NB4 (cell line): ENCODE data around the gene PRR33.
"Not testable (repeated sequence)": the region's sequence is repeated elsewhere in the genome, so short reads cannot be mapped to it uniquely, and the experiment has no call there.

Source experiments
- DNase-seq: peaks from one replicate; pipeline ENCODE4 v3.0.0; 2010; ENCODE audit warnings: low read depth
- H3K4me3 ChIP-seq: one replicate; pipeline ENCODE4 v1.5.1; 2011; ENCODE audit warnings: mild to moderate bottlenecking, low read depth, low read length, moderate library complexity
- MYC ChIP-seq: IDR thresholded peaks from 2 replicates; pipeline ENCODE4 v1.6.1; 2011; ENCODE audit warnings: low read depth, low read length
- POLR2A ChIP-seq: IDR thresholded peaks from 2 replicates; pipeline ENCODE4 v1.6.1; 2011; ENCODE audit warnings: mild to moderate bottlenecking; ENCODE audit not compliant: insufficient read length; ENCODE audit errors: extremely low read depth
- TF ChIP-seq, protein P1 (sequence below): IDR thresholded peaks from one replicate; pipeline ENCODE4 v1.5.1; 2012; ENCODE audit warnings: low read depth, low read length
- TF ChIP-seq, protein P2 (sequence below): IDR thresholded peaks from 2 replicates; pipeline ENCODE4 v1.6.1; 2011; ENCODE audit warnings: low read depth, low read length

Gene PRR33

DNA sequence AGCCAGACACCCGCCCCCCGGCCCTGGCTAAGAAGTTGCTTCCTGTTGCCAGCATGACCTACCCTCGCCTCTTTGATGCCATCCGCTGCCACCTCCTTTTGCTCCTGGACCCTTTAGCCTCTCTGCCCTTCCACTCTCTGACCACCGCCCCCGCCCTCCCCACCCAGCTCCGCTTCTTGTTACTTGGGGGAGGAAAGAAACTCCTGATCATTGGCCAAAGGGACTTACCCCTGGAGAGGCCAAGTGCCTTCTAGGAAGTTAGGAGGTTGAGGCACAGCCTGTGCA, at the start of gene PRR33:
TSS of gene PRR33 (minus strand) at position 65 of the 285 bp plus-strand sequence. CDS start 1,311 bp downstream, outside the sequence.
- H3K4me3 ChIP-seq = peak within 1 kb of the TSS; percentile 74
- TF ChIP-seq MYC = no peak

DNA sequence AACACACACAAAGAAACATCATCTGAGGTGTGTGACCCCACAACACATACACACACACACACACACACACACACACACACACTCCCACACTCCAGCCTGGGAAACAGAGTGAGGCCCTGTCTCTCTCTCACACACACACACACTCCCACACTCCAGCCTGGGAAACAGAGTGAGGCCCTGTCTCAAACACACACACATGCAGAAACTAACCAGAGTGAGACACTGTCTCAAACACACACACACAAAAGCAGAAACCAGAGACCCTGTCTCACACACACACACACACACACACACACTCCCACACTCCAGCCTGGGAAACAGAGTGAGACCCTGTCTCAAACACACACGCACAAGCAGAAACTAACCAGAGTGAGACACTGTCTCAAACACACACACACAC, 48.1 kb upstream of the PRR33 start:
- DNase-seq, H3K4me3 ChIP-seq: not testable (repeated sequence)

More for the DNA sequence above, at the start of gene PRR33:
- DNase-seq = no peak

DNA sequence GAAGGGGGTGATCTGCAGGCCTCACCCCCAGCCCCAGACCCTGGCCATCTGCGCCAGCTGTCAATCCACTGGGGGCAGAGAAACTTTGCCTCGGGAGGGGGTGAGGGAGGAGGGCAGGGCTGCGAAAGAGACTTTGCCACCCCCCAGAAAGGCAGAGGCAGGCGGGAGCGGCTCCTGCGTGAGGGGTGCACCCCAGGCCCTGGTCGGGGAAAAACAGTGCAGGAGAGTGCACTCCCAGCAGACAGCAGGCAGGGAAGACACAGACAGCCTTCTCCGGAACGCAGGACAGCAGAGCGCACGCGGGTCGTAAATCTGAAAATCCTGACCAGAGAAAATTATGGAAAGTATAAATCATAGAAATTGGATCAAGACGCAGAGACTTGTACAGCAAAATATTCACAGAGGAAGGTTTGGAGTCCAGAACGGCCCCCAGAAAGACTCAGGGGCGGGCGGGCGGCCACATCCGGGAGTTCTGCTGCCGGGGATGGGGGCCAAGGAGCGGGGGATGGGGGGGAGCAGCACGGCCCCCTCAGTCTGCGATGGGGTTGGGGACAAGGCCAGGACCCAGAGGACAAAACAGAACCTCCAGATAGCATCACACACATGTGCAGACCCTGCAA, 47.4 kb upstream of the PRR33 start:
- H3K4me3 ChIP-seq = no peak overlapping the region
- TF ChIP-seq MYC (no peak), POLR2A (no peak)
- TF ChIP-seq, protein P1, sequence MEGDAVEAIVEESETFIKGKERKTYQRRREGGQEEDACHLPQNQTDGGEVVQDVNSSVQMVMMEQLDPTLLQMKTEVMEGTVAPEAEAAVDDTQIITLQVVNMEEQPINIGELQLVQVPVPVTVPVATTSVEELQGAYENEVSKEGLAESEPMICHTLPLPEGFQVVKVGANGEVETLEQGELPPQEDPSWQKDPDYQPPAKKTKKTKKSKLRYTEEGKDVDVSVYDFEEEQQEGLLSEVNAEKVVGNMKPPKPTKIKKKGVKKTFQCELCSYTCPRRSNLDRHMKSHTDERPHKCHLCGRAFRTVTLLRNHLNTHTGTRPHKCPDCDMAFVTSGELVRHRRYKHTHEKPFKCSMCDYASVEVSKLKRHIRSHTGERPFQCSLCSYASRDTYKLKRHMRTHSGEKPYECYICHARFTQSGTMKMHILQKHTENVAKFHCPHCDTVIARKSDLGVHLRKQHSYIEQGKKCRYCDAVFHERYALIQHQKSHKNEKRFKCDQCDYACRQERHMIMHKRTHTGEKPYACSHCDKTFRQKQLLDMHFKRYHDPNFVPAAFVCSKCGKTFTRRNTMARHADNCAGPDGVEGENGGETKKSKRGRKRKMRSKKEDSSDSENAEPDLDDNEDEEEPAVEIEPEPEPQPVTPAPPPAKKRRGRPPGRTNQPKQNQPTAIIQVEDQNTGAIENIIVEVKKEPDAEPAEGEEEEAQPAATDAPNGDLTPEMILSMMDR = no peak
- TF ChIP-seq, protein P2, sequence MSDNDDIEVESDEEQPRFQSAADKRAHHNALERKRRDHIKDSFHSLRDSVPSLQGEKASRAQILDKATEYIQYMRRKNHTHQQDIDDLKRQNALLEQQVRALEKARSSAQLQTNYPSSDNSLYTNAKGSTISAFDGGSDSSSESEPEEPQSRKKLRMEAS = no peak
- DNase-seq = no peak

DNA sequence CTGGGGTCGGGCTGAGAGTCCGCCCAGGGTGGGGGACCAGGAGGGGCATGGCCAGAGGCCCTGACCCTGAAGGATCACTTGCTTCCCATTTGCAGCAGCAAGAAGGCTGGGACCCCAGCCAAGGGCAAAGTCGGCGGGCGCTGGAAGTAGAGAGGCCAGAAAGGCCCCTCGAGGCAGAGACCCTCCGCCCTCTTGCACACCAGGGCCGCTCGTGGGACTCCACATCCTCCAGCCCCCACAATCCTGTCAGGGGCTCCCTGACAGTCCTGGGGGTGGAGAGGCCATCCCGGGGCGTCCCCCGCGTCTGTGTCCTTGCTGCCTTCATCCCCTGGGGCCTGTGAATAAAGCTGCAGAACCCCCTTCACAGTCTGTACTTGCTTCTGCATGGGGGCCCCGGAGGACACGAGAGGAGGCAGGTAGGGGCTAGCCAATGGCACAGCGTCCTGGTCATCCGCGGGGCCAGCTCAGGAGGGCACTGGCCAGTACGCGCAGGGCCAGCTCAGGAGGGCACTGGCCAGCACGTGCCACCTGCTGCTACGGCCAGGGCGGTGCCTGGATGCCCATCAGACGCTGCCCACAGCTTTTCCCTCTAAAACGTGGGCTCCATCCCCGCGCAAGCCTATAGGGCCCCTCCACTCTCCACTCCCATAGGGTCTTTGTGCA, 46.8 kb upstream of the PRR33 start:
- TF ChIP-seq, protein P2 = no peak
- TF ChIP-seq, protein P1 = no peak
- H3K4me3 ChIP-seq = no peak overlapping the region
- no peak for DNase-seq

DNA sequence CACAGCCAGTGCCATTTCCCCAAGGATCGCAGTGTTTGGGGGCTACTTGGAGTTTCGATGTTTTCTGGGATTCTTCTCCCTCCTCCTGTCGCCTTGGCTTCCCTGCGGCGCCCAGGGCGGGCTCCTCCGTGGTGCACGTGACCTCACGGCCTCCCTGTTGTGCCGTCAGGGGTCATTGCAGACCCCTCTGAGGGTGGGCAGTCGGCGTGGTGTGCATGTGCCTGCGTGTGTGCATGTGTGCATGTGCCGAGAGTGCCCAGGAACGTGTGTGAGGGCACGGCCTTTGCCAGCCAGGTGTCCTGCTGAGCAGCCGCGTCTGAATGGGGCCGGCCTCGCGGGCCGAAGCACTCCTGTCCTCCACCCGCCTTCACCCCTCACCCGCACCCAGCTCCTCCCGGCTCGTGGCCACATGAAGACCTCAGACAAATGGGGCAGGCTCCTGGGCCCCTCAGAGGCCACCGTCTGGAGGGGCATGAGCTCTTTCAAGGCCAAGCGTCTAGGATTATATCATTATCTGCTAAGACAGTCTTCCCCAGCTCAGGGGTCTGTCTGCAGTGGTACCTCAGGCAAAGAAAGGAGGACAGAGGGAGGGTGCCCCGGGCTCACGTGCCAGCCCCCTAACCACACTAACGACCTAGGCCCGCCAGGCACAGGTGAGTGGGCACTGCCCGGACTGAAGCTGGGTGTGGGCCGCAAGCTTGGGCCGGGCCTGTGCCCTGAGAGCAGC, 46.1 kb upstream of the PRR33 start:
- no peak overlapping the region for H3K4me3 ChIP-seq
- no peak for DNase-seq
- TF ChIP-seq, protein P1 = no peak
- TF ChIP-seq MYC = no peak
- no peak for TF ChIP-seq POLR2A
- TF ChIP-seq, protein P2 = no peak

DNA sequence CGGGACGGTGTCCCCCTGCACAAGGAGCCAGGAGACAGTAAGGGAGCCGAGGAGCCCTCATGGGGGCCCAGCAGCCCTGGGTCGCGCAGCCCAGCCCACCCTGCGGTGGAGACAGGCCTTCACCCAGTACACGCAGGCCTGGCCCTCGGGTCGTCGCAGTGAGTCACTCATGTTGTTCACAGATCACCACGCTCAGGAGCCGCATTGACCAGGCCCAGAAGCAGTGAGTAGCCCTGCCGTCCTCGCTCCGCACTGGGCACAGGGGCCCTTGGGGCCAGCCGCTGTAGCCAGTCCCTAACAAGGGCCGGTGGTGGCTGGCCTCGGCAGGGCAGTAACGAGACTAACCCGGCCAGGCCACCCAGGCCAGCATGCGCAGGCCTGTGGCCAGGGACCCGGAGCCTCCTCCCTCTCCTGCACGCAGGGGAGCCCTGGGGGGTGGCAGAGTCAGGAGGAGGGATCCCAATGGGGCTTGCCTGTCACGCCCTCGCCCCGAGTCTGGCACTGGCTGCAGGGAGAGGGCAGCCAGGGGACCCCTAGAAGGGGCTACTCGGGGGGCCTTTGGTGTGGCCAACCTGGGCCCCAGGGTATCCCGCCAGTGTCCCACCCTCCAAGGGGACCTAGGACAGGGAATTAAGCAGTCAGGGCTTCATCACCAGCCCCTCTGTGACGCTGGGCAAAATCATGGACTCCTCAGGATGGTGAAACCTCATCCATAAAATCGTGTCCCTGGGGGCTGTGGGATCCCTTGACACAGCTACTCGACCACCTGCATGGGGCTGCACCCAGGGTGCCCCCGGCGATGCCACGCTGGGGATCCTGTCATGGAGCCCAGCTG, 45.3 kb upstream of the PRR33 start:
- H3K4me3 ChIP-seq = no peak overlapping the region
- TF ChIP-seq, protein P1 = no peak
- no peak for TF ChIP-seq POLR2A
- TF ChIP-seq, protein P2 = no peak
- TF ChIP-seq MYC = no peak
- no peak for DNase-seq
